GM19238 (cell line): Measurements from ENCODE around the gene EYA4.

Experiments
- DNase-seq: peaks from one replicate; pipeline ENCODE4 v3.0.0; 2011; ENCODE audit warnings: low spot score; ENCODE audit not compliant: insufficient read length

The EYA4 gene

GRCh38 chr6:133242637-133243585 lies 1.8 kb downstream of the EYA4 start:
- DNase-seq = no peak

GRCh38 chr6:133243723-133244305 lies 2.7 kb downstream of the EYA4 start:
- DNase-seq = no peak

GRCh38 chr6:133244519-133244918 lies 3.4 kb downstream of the EYA4 start:
- DNase-seq = no peak

GRCh38 chr6:133245007-133245406 lies 3.9 kb downstream of the EYA4 start:
- no peak for DNase-seq

GRCh38 chr6:133245422-133245903 lies 4.3 kb downstream of the EYA4 start:
- no peak for DNase-seq

- DNase-seq = no peak
These were observed 6.4 kb downstream of the EYA4 start for GRCh38 chr6:133247581-133247980.

- no peak for DNase-seq
These were observed 7.3 kb downstream of the EYA4 start for GRCh38 chr6:133248241-133249001.

GRCh38 chr6:133251688-133252087 lies 10.5 kb downstream of the EYA4 start:
- DNase-seq = no peak

GRCh38 chr6:133254552-133255228 lies 13.5 kb downstream of the EYA4 start:
- no peak for DNase-seq

- no peak for DNase-seq
These were observed 16.5 kb downstream of the EYA4 start for GRCh38 chr6:133257545-133258105.

GRCh38 chr6:133259561-133259960 lies 18.4 kb downstream of the EYA4 start:
- DNase-seq = no peak

- DNase-seq = no peak
These were observed 21.6 kb downstream of the EYA4 start for GRCh38 chr6:133262804-133263203.

- no peak for DNase-seq
These were observed 23.9 kb downstream of the EYA4 start for GRCh38 chr6:133265066-133265465.

GRCh38 chr6:133266186-133266585 lies 25.0 kb downstream of the EYA4 start:
- no peak for DNase-seq

GRCh38 chr6:133268621-133269020 lies 27.5 kb downstream of the EYA4 start:
- no peak for DNase-seq

- DNase-seq = no peak
These were observed 33.7 kb downstream of the EYA4 start for GRCh38 chr6:133274813-133275212.

GRCh38 chr6:133275213-133275612 lies 34.1 kb downstream of the EYA4 start:
- DNase-seq = no peak

GRCh38 chr6:133277228-133277899 lies 36.2 kb downstream of the EYA4 start:
- no peak for DNase-seq

- DNase-seq = no peak
These were observed 36.9 kb downstream of the EYA4 start for GRCh38 chr6:133277900-133278545.

GRCh38 chr6:133286765-133287164 lies 45.6 kb downstream of the EYA4 start:
- DNase-seq = no peak
